HepG2 (cell line): Measurements from ENCODE around the gene ZBTB2. TPM values are rescaled to one million over a fixed set of nuclear protein-coding genes. Genes with fewer than 3 reads are reported as not detected.

Experiments
- ATF7-NPFF ChIP-seq: sonication (generic); formaldehyde crosslinking; IDR thresholded peaks from 2 replicates; pipeline ENCODE4 v1.8.1; 2023; ENCODE audit warnings: mild to moderate bottlenecking, low read depth, missing genetic modification reagents, moderate library complexity
- CBX5 ChIP-seq: sonication (generic); formaldehyde crosslinking; IDR thresholded peaks from 2 replicates; pipeline ENCODE4 v1.4.0; 2020; ENCODE audit warnings: missing genetic modification reagents, borderline replicate concordance
- ELF3 ChIP-seq: IDR thresholded peaks from 2 replicates; pipeline ENCODE4 v1.6.1; 2016; ENCODE audit warnings: missing genetic modification reagents, missing compliant biosample characterization
- ESRRA ChIP-seq: sonication (generic); formaldehyde crosslinking; IDR thresholded peaks from 2 replicates; pipeline ENCODE4 v1.5.1; 2020; ENCODE audit warnings: mild to moderate bottlenecking, low read depth, missing genetic modification reagents
- JARID2 ChIP-seq: sonication (generic); formaldehyde crosslinking; IDR thresholded peaks from 2 replicates; pipeline ENCODE4 v1.8.1; 2023; ENCODE audit warnings: missing genetic modification reagents, inconsistent platforms; ENCODE audit not compliant: insufficient replicate concordance
- JUNB ChIP-seq: sonication (generic); formaldehyde crosslinking; IDR thresholded peaks from 2 replicates; pipeline ENCODE4 v1.8.0; 2022; ENCODE audit warnings: missing genetic modification reagents, mild to moderate bottlenecking, borderline replicate concordance
- MTF1 ChIP-seq: sonication (generic); formaldehyde crosslinking; IDR thresholded peaks from 2 replicates; pipeline ENCODE4 v1.5.0; 2020; ENCODE audit warnings: missing genetic modification reagents
- NR3C1 ChIP-seq: sonication (generic); formaldehyde crosslinking; IDR thresholded peaks from 2 replicates; pipeline ENCODE4 v1.4.0; 2020; ENCODE audit warnings: missing genetic modification reagents
- NRL ChIP-seq: sonication (generic); formaldehyde crosslinking; IDR thresholded peaks from 2 replicates; pipeline ENCODE4 v1.5.0; 2020; ENCODE audit warnings: missing genetic modification reagents, mild to moderate bottlenecking, moderate library complexity, borderline replicate concordance
- PCBP2 ChIP-seq: fragments of 200-400 bp; formaldehyde crosslinking; optimal IDR thresholded peaks from 2 replicates; pipeline ENCODE3; 2018; ENCODE audit warnings: low read length, low read depth; ENCODE audit not compliant: poor library complexity, severe bottlenecking
- RBAK ChIP-seq: sonication (generic); formaldehyde crosslinking; IDR thresholded peaks from 2 replicates; pipeline ENCODE4 v1.5.1; 2020; ENCODE audit warnings: mild to moderate bottlenecking, missing genetic modification reagents
- SRY ChIP-seq: sonication (generic); formaldehyde crosslinking; IDR thresholded peaks from 2 replicates; pipeline ENCODE4 v1.8.0; 2022; ENCODE audit warnings: mild to moderate bottlenecking, missing genetic modification reagents
- TCF7 ChIP-seq: sonication (generic); IDR thresholded peaks from 2 replicates; pipeline ENCODE4 v1.6.1; 2016; ENCODE audit warnings: antibody characterized with exemption, low read depth
- TEAD3 ChIP-seq: optimal IDR thresholded peaks from 2 replicates; pipeline ENCODE3; 2016; ENCODE audit warnings: borderline replicate concordance
- ZNF329 ChIP-seq: sonication (generic); formaldehyde crosslinking; IDR thresholded peaks from 2 replicates; pipeline ENCODE4 v1.9.0; 2021; ENCODE audit warnings: low read depth, mild to moderate bottlenecking, missing genetic modification reagents
- ZNF333 ChIP-seq: sonication (generic); formaldehyde crosslinking; IDR thresholded peaks from 2 replicates; pipeline ENCODE4 v1.4.0; 2020; ENCODE audit warnings: mild to moderate bottlenecking, missing genetic modification reagents, borderline replicate concordance
- ZNF451 ChIP-seq: sonication (generic); formaldehyde crosslinking; IDR thresholded peaks from 2 replicates; pipeline ENCODE4 v1.5.0; 2020; ENCODE audit warnings: mild to moderate bottlenecking, missing genetic modification reagents
- ZNF562 ChIP-seq: sonication (generic); formaldehyde crosslinking; IDR thresholded peaks from 2 replicates; pipeline ENCODE4 v1.8.0; 2022; ENCODE audit warnings: missing genetic modification reagents, borderline replicate concordance
- ZNF564 ChIP-seq: sonication (generic); formaldehyde crosslinking; IDR thresholded peaks from 2 replicates; pipeline ENCODE4 v1.8.1; 2023; ENCODE audit warnings: mild to moderate bottlenecking, missing genetic modification reagents
- ZNF607 ChIP-seq: sonication (generic); formaldehyde crosslinking; IDR thresholded peaks from 2 replicates; pipeline ENCODE4 v1.5.1; 2020; ENCODE audit warnings: missing genetic modification reagents, mild to moderate bottlenecking, borderline replicate concordance
- ZNF674 ChIP-seq: sonication (generic); formaldehyde crosslinking; IDR thresholded peaks from 2 replicates; pipeline ENCODE4 v1.5.0; 2020; ENCODE audit warnings: low read depth, mild to moderate bottlenecking, missing genetic modification reagents
- ZNF724P ChIP-seq: sonication (generic); formaldehyde crosslinking; IDR thresholded peaks from 2 replicates; pipeline ENCODE4 v1.8.0; 2022; ENCODE audit warnings: missing genetic modification reagents, borderline replicate concordance
- ZNF768 ChIP-seq: sonication (generic); formaldehyde crosslinking; IDR thresholded peaks from 2 replicates; pipeline ENCODE4 v1.4.0; 2020; ENCODE audit warnings: missing genetic modification reagents
- ZSCAN31 ChIP-seq: sonication (generic); formaldehyde crosslinking; IDR thresholded peaks from 2 replicates; pipeline ENCODE4 v1.5.0; 2020; ENCODE audit warnings: low read depth, mild to moderate bottlenecking, missing genetic modification reagents
- polyA plus RNA-seq, 8 experiments: library from polyadenylated mRNA; depleted of rRNA in 3 of 8; stranded (reverse) in 7 of 8; unstranded in 1 of 8; fragments of >200 nt; fragmentation: Illumina TruSeq in 4 of 8; extraction: Trizol in 4 of 8; gene quantifications; 2 replicates each; pipeline versions ENCODE4 v1.2.1 to v1.2.3, GENCODE V29; 2011 to 2016; ENCODE audit warnings: low read depth in 4 of 8, missing spikeins in 1 of 8, mixed read lengths in 1 of 8; ENCODE audit not compliant: insufficient read depth in 1 of 8
- total RNA-seq, 5 experiments: library from RNA; depleted of rRNA; stranded (reverse); fragments of >200 nt; fragmentation: Illumina TruSeq; extraction: Trizol; gene quantifications; 2 replicates each; pipeline ENCODE4 v1.2.3, GENCODE V29; 2016; ENCODE audit warnings: low read depth in 1 of 5
- TF ChIP-seq, protein P1 (sequence below): sonication (generic); formaldehyde crosslinking; IDR thresholded peaks from 2 replicates; pipeline ENCODE4 v1.5.0; 2020; ENCODE audit warnings: mild to moderate bottlenecking, missing genetic modification reagents
- TF ChIP-seq, protein P2 (sequence below): sonication (generic); formaldehyde crosslinking; IDR thresholded peaks from 2 replicates; pipeline ENCODE4 v1.5.0; 2020; ENCODE audit warnings: missing genetic modification reagents, mild to moderate bottlenecking, borderline replicate concordance

ZBTB2 gene
- total and polyA plus RNA-seq, 2 of the 13 experiments (the other 11 are each of a cell fraction or from before 2014, with no cell fraction given): 15.4 to 22.8 TPM

DNA sequence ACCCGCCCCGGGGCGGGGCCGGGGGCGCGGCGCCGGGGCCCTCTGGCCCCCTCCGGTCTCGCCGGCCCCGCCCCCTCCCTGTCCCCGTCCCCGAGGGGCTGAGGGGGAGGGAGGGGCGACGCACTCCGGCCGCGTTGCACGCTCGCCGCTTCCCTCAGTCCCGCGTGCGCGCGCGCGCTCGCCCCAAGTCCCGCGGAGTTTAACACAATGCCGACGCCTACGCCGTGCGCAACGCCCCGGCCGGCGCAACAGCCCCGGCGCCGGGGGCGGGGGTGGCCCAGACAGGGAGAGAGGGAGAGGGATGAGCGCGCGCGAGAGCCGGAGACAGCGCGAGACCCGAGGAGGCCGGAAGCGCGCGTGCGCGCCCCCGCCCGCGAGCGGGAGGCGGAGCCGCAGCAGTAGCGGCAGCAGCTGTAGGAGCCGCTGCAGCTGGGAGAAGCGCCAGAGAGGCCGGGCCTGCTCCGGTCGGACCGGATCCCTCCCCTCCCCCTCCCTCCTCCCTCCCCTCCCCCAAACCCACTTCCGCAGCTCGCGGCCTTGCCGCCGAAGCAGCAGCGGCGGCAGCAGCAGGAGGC lies 996 bp downstream of the ZBTB2 start (continued):
- TF ChIP-seq, protein P1, sequence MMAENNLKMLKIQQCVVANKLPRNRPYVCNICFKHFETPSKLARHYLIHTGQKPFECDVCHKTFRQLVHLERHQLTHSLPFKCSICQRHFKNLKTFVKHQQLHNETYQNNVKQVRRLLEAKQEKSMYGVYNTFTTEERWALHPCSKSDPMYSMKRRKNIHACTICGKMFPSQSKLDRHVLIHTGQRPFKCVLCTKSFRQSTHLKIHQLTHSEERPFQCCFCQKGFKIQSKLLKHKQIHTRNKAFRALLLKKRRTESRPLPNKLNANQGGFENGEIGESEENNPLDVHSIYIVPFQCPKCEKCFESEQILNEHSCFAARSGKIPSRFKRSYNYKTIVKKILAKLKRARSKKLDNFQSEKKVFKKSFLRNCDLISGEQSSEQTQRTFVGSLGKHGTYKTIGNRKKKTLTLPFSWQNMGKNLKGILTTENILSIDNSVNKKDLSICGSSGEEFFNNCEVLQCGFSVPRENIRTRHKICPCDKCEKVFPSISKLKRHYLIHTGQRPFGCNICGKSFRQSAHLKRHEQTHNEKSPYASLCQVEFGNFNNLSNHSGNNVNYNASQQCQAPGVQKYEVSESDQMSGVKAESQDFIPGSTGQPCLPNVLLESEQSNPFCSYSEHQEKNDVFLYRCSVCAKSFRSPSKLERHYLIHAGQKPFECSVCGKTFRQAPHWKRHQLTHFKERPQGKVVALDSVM: no peak; the same call in 1 of the 2 replicates
- TF ChIP-seq MTF1 (CRISPR knock-in tag) (peak; percentile 97), ZNF329 (CRISPR knock-in tag) (peak; percentile 62; the same call in 1 of the 2 replicates), ZNF724P (CRISPR knock-in tag) (no peak; the same call in 1 of the 2 replicates), JUNB (CRISPR knock-in tag) (no peak), JARID2 (CRISPR knock-in tag) (no peak), TCF7 (no peak), ELF3 (CRISPR knock-in tag) (no peak; the same call in none of the 2 replicates), ZNF333 (CRISPR knock-in tag) (no peak), ZNF451 (CRISPR knock-in tag) (no peak), ZNF607 (CRISPR knock-in tag) (peak; percentile 87; the same call in 1 of the 2 replicates), SRY (no peak; the same call in 1 of the 2 replicates), ATF7-NPFF (peak; percentile 70), ZSCAN31 (CRISPR knock-in tag) (peak; percentile 13; the same call in 1 of the 2 replicates), CBX5 (peak; percentile 42; the same call in 1 of the 2 replicates), NR3C1 (no peak), ESRRA (no peak), NRL (CRISPR knock-in tag) (no peak), ZNF674 (CRISPR knock-in tag) (peak; percentile 71; the same call in 1 of the 2 replicates), RBAK (CRISPR knock-in tag) (no peak), TEAD3 (CRISPR knock-in tag) (peak; percentile 46), ZNF564 (CRISPR knock-in tag) (no peak; the same call in 1 of the 2 replicates), PCBP2 (peak; percentile 65), ZNF768 (CRISPR knock-in tag) (peak; percentile 9; the same call in 1 of the 2 replicates), ZNF562 (CRISPR knock-in tag) (no peak)
- TF ChIP-seq, protein P2, sequence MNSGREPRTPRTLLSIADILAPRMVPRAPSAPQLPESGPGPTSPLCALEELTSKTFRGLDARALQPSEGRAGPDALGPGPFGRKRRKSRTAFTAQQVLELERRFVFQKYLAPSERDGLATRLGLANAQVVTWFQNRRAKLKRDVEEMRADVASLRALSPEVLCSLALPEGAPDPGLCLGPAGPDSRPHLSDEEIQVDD (CRISPR knock-in tag): no peak
